ENCODE measurements around the gene CEP85. TPM values are rescaled to one million over a fixed set of nuclear protein-coding genes. Genes with fewer than 3 reads are reported as not detected.
"Not testable (repeated sequence)": the region's sequence is repeated elsewhere in the genome, so short reads cannot be mapped to it uniquely, and the experiment has no call there.

CEP85 gene
- total RNA-seq, 1 donor from 2014 or later = 1.7 TPM

GRCh38 chr1:26290122-26290881 is 56.3 kb downstream of the CEP85 start:
- DNase-seq (ENCODE audit: low spot score) = no peak

GRCh38 chr1:26290882-26291261 is 56.9 kb downstream of the CEP85 start:
- no peak for DNase-seq (ENCODE audit: low spot score)

- DNase-seq (ENCODE audit: low spot score) = no peak
Measured at GRCh38 chr1:26291433-26291832, 57.4 kb downstream of the CEP85 start.

- no peak for DNase-seq (ENCODE audit: low spot score)
Measured at GRCh38 chr1:26291939-26292338, 57.9 kb downstream of the CEP85 start.

- DNase-seq (ENCODE audit: low spot score) = not testable (repeated sequence)
Measured at GRCh38 chr1:26292735-26293134, 58.7 kb downstream of the CEP85 start.

- DNase-seq (ENCODE audit: low spot score) = no peak
Measured at GRCh38 chr1:26293911-26294463, 60.0 kb downstream of the CEP85 start.

GRCh38 chr1:26295194-26296138 is 61.5 kb downstream of the CEP85 start:
- no peak for DNase-seq (ENCODE audit: low spot score)

GRCh38 chr1:26296340-26297056 is 62.5 kb downstream of the CEP85 start:
- no peak for DNase-seq (ENCODE audit: low spot score)

- DNase-seq (ENCODE audit: low spot score) = no peak
Measured at GRCh38 chr1:26297057-26297790, 63.2 kb downstream of the CEP85 start.

- no peak for DNase-seq (ENCODE audit: low spot score)
Measured at GRCh38 chr1:26297791-26298124, 63.8 kb downstream of the CEP85 start.

GRCh38 chr1:26300578-26301275 is 66.7 kb downstream of the CEP85 start:
- DNase-seq (ENCODE audit: low spot score) = no peak

- DNase-seq (ENCODE audit: low spot score) = peak; percentile 44
Measured at GRCh38 chr1:26302733-26303405, 68.9 kb downstream of the CEP85 start.

- no peak for DNase-seq (ENCODE audit: low spot score)
Measured at GRCh38 chr1:26305667-26306289, 71.8 kb downstream of the CEP85 start.

- peak; percentile 95 for DNase-seq (ENCODE audit: low spot score)
Measured at GRCh38 chr1:26306290-26307229, 72.6 kb downstream of the CEP85 start, which contains the start of gene UBXN11. Gene UBXN11, minus strand, starts transcription at chr1:26306636. Its CDS starts 3,753 bp downstream, at chr1:26302883.

- DNase-seq (ENCODE audit: low spot score) = no peak
Measured at GRCh38 chr1:26307363-26307781, 73.4 kb downstream of the CEP85 start.

- DNase-seq (ENCODE audit: low spot score) = not testable (repeated sequence)
Measured at GRCh38 chr1:26307966-26308899, 74.2 kb downstream of the CEP85 start.

- no peak for DNase-seq (ENCODE audit: low spot score)
Measured at GRCh38 chr1:26314501-26314900, 80.5 kb downstream of the CEP85 start.
